Superior temporal gyrus (tissue), 1 donor: ENCODE results near the gene KLHL26.
A peak's percentile ranks its signal among the peaks of the same experiment; 100 is the strongest.

ENCODE experiments used
- DNase-seq: peaks from one replicate; pipeline ENCODE4 v3.0.0-alpha.2; 2016; ENCODE audit errors: extremely low spot score

KLHL26 gene

GRCh38 chr19:18683109-18683957, 46.5 kb downstream of the KLHL26 start, which contains the start of gene CRTC1:
Gene CRTC1, plus strand, starts transcription at chr19:18683680. Its CDS starts 23 bp downstream, at chr19:18683703.
- peak; percentile 66 for DNase-seq

- no peak for DNase-seq
These were observed 47.3 kb downstream of the KLHL26 start for GRCh38 chr19:18683958-18684641.

DNA sequence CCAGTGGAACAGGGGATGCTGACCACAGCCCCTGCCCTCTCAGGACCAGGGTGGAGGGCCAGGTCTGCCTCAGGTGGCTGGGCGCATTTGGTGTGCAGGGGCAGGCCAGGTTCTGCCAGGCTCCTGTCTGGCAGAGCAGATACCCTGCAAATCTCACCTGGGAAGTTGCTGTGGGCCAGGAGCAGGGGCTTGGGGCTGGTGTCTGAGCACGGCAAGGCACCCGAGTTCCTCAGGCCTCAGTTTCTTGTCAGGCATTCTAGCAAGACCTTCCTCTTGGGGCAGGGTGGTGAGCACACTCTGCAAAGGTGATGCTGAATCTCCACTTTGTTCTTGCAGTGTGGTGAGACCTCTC, 47.8 kb downstream of the KLHL26 start:
- no peak for DNase-seq

DNA sequence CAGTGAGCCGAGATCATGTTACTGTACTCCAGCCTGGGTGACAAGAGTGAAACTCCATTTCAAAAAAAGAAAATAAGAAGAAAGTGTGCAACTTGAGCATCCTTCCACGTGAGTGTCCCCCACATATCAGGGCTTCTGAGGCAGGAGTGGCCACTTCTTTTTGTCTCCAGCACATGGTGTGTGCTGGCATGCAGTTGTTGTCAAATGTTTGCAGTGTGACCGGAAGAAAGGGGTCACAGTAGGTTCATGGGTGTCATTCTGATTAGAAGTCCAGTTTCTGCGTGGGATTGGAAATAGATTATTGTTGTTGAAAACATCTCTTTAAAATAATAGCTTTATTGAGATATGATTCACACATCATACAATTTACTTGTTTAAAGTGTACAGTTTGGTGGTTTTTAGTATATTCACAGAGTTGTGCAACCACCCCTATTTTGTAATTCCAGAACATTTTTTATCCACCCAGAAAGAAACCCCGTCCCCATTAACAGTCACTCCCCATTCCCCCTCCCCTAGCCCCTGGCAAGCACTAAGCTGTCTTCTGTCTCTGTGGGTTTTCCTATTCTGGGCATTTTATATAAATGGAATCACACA, 48.9 kb downstream of the KLHL26 start:
- no peak for DNase-seq

DNA sequence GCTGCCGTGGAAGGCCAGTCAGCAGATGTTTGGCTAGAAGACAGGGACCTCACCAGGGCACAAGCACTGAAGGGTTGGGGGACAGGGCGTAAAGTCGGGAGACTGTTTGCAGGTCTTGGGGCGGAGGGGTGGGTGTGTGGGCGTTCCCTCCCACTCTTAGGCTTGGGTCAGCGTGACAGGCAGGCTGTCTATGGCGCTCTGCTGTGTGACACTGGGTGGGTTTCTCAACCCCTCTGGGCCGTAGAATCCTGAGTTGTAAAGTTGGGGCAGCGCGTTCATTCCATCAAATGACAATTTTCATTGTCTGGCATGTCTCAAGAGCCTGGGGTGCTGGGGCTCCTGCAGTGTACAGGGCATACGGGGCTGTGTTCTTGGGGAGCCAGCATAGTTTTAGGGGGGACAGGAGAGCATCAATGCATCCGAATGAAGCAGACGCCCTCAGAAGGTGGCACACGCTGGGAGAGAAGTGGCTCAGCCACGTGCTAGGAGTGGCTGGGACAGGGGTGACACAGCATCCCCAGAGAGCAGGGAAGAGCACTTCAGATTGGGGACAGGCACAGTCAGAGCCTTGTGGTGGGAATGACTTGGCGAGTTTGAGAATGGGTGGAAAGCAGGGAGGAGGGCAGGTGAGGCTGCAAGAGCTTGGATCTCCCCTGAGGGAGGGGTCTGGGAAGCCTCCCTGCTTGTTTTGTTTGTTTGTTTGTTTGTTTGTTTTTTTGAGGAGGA, 51.1 kb downstream of the KLHL26 start:
- no peak for DNase-seq

- no peak for DNase-seq
These were observed 59.2 kb downstream of the KLHL26 start for GRCh38 chr19:18696023-18696422.

DNA sequence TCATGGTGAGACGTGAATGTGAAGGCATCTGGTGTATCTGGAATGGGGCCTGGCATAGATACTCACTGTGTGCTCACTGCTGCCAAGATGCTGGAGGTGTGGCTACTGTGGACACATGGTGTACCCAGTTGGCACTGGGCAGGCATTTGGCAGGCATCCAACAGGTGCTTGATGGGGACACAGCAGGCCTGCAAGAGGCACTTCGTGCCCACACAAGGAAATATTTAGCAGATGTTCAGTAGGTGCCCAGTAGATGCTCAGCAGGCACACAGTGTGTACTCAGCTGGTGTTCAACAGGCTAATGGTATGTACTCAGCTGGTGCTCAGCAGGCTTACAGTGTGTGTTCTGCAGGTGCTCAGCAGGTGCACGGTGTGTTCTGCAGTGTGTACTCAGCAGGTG, 60.9 kb downstream of the KLHL26 start:
- no peak for DNase-seq

DNA sequence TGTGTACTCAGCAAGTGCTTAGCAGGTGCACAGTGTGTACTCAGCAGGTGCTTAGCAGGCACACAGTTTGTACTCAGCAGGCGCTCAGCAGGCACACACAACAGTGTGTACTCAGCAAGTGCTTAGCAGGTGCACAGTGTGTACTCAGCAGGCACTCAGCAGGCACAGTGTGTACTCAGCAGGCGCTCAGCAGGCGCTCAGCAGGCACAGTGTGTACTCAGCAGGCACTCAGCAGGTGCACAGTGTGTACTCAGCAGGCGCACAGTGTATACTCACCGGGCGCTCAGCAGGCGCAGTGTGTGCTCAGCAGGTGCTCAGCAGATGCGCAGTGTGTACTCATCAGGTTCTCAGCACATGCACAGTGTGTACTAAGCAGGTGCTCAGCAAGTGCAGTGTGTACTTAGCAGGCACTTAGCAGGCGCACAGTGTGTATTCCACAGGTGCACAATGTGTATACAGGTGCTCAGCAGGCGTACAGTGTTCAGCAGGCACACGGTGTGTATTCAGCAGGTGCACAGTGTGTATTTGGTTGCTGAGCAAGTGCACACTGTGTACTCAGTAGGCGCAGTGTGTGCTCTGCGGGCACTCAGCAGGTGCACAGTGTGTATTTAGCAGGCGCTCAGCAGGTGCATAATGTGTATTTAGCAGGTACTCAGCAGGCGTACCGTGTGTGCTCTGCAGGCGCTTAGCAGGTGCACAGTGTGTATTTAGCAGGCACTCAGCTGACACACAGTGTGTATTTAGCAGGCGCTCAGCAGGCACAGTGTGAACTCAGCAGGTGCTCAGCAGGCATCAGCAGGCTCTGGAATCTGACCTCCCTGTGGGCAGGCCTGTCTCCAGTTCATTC, 61.7 kb downstream of the KLHL26 start:
- DNase-seq: no peak

DNA sequence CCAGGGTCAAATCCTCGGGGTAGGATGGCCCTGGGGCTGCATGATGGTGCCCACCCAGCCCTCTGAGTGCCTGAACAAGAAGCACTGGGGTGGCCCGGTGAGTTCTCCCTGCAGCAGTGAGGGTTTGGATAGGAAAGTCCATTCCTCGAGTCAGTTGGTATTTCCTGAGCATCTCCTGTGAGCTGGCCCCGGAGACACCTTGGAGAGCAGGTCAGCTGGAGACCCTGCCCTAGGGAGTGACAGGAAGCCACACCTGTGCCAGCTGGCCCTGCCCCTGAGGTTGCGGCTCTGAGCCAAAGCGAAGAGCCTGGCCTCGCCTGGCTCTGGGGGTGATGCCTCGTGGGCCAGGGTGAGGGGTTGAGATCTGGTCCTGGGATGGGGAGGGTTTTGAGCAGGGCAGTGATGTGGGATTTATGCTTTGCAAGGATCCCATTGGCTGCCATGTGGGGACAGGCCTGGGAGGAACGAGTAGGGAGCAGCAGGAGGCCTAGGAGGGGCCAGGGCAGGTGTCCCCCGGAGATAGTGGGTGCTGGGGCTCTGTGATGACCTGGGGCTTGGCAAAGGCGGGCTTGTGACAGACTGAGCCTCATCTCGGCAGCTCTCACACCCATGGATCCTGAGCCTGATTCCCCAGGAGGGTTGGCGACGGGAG, 62.7 kb downstream of the KLHL26 start:
- DNase-seq: no peak

DNA sequence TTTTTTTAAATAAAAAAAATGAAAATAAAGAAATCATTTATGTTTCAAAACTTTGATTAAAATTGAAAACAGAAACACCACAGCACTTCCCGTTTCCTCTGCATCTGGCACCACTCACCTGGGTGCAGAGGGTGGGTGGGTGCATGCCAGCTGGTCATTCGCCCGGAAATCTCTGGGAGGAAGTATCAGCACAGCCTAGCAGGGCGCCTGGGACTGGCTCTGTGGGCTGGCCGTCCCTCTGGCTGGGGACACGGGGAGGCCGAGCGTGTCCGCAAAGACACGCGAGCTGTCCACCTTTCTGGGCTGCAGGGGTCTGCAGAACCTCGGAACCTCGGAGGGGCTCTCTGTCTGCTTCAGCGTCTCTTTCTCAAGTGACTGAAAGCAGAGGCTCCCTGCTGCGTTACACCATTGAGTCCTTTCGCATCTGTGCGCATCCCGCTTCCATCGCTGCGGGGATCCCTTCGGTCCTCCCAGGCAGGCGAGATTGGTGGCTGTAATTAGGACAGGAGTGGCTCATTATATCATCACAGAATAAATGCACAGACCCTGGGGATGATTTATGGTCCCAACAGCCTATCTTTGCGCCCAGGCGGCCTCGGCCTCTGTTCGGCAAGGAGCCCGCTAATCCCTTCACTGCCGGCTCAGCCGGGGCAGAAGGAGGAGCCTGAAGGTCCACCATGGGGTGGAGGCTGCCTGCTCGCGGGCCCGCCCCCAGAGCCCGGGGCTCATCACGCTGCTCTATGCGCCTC, 63.8 kb downstream of the KLHL26 start:
- DNase-seq: peak; percentile 50

DNA sequence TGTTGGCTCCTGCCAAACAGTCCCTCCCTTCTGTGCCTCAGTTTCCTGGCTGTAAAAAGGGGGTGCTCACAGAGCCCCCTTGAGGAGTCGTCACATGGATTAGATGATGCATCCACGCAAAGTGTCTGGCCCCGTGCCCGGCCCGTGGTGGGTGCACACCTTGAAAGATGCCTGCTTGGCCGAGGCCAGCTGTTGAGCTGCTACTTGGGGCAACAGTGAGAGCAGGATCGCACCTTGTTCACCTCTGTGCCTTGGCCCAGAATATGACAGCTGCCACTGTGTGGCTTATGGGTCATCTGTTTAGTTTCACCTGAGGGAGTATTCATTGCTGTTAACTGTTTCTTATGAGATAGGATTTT, 64.4 kb downstream of the KLHL26 start:
- no peak for DNase-seq

DNA sequence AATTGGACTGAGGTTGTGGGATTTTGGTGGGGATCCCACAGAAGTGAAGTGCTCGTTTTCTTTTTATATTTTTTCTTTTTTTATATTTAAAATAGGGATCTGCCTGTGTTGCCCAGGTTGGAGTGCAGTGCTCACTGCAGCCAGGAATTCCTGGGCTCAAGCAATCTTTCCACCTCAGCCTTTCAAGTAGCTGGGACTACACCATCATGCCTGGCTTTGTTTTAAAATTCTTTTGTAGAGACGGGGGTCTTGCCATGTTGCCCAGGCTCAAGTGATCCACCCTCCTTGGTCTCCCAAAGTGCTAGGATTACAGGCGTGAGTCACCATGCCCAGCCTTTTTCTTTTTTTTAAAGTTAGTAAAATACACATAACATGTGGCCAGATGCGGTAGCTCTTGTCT, 67.2 kb downstream of the KLHL26 start:
- no peak for DNase-seq

- no peak for DNase-seq
These were observed 68.1 kb downstream of the KLHL26 start for GRCh38 chr19:18704971-18705370.

DNA sequence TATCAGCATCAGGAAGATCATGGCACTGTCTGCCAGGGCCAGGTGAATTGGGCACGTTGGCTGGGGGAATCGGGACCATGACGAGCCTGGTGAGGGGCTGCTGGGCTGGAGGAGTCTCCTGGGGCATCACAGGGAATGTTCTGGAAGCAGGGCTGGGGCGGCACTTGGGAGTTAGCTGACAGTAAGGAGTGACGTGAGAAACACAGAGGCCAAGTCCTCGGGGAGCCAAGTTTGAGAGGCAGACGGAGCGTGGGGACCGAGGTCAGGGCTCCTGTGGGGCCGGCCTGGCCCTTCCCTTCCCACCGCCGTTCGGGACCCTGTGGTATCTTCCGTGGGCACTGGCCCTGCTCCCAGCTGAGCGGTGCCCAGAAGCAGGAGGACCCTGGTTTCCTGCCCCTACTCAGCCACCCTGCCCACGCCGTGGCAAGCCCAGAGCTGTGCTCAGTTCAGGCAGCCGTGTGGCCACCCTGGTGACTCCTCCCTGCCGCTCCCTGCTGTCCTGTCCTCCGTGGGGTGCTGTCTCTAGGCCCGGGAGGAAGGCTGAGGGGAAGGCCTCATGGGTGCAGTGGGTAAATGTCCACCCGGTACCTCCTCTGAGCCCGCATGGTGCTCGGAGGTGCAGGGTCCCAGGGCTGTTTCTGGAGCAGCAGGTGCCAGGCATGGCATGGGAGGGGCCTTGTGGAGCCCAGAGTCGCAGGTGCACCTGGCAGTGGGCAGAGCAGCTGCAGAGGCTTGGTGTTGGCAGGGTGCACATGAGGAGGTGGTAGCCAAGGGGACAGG, 71.8 kb downstream of the KLHL26 start:
- DNase-seq: no peak

DNA sequence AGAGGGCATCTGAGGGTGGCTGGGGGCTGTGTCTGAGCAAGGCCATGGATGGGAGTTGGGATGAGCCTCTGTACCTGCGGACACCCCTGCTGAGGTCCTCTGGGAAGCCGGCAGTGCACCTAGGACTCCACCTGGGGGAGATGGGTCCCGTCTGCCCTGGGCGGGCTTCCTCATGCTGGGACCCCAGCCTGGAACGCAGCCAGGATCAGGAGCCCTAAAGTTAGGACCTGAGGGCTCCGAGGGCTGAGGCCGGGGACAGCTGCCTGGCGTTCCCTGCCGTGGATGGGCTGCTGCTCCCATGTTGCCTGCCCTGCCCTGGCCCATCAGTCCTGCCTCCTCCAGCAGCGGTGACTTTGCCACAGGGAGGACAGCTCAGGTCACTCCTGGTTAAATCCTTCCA, 72.7 kb downstream of the KLHL26 start:
- DNase-seq: no peak

DNA sequence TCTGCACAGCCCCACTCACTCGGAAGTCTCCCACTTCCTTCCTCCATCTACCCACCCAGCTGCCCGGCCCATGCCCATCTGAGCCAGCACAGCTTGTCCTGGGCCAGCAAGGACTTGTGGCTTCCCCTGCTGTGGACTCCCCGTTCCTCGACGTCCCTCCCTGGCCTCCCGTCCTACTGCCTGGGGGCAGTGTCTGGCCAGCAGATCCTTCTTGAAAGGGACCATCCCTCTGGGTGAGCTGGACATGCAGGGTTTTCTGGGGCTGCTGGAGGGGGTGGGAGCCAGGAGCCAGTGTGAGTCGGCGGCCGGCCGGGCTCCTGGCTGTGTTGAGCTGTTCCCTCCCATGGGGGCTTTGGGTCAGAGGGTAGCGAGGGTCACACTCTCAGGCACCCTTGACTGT, 73.4 kb downstream of the KLHL26 start:
- DNase-seq: no peak

DNA sequence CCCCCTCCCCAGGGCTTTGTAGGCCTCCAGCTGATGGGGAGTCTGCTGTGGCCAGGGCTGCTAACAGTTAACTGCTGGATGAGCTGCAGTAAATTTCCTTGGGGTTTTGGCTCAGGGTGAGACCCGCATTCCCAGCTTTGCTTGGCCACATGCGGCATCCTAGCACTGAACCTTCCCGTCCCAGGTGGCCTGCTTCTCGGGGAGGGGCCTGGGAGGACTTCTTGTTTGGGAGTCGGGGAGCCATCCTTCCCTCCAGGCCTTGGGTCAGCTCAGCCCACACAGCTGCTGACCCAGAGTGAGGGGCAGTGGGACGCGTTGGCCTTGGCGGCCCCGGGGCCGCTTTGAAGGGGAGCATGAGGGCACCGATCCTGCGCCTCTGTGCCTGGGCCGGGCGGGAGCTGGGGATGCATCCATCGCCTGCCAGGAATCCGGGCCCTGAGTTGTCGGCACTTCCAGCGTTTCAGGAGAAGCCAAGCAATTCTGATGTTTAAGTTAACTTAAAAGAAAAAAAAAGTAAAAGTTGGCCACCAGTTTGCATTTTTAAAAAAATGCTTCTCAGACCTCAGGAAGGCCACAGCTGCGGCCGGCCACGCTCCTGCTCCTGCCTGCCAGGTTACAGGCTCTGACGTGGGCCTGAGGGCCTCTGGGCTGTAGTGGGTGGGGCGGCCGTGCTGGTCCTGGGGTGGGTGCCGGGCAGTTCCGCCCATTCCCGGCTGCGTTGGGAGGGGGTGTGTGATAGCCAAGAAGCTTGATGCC, 74.3 kb downstream of the KLHL26 start:
- DNase-seq: no peak

GRCh38 chr19:18711893-18712292, 75.1 kb downstream of the KLHL26 start:
- DNase-seq: no peak

- DNase-seq: no peak
These were observed 76.2 kb downstream of the KLHL26 start for GRCh38 chr19:18712981-18713380.
